Tibial nerve (tissue), 4 donors: ENCODE results near the gene CYTH3.

ENCODE experiments used
- EP300 ChIP-seq, 2 donors: sonication (generic); formaldehyde crosslinking; IDR thresholded peaks; one replicate each; pipeline ENCODE4 v1.6.1; 2017; ENCODE audit warnings: antibody characterized with exemption in 2 of 2, mild to moderate bottlenecking in 1 of 2
- POLR2A ChIP-seq, 2 donors: fragments of 450-650 bp; IDR thresholded peaks; one replicate each; pipeline ENCODE4 v1.6.1; 2017; ENCODE audit warnings: antibody characterized with exemption in 2 of 2, mild to moderate bottlenecking in 2 of 2, moderate library complexity in 2 of 2
- TF ChIP-seq, protein P1 (sequence below), 5 experiments: fragments of 200-600 bp in 3 of 5; fragments of 450-650 bp in 2 of 5; sonication (generic) in 3 of 5; IDR thresholded peaks; one replicate each; pipeline ENCODE4 v1.5.1; 2016 to 2019; ENCODE audit warnings: antibody characterized with exemption in 5 of 5, mild to moderate bottlenecking in 3 of 5, moderate library complexity in 2 of 5

- TF ChIP-seq, protein P1, sequence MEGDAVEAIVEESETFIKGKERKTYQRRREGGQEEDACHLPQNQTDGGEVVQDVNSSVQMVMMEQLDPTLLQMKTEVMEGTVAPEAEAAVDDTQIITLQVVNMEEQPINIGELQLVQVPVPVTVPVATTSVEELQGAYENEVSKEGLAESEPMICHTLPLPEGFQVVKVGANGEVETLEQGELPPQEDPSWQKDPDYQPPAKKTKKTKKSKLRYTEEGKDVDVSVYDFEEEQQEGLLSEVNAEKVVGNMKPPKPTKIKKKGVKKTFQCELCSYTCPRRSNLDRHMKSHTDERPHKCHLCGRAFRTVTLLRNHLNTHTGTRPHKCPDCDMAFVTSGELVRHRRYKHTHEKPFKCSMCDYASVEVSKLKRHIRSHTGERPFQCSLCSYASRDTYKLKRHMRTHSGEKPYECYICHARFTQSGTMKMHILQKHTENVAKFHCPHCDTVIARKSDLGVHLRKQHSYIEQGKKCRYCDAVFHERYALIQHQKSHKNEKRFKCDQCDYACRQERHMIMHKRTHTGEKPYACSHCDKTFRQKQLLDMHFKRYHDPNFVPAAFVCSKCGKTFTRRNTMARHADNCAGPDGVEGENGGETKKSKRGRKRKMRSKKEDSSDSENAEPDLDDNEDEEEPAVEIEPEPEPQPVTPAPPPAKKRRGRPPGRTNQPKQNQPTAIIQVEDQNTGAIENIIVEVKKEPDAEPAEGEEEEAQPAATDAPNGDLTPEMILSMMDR (IDR thresholded peaks at IDR 0.05) = no peak
- no peak for TF ChIP-seq POLR2A (IDR thresholded peaks at IDR 0.05)
- no peak for TF ChIP-seq EP300 (IDR thresholded peaks at IDR 0.05)
Observed at GRCh38 chr7:6268023-6268900, 4.2 kb downstream of the CYTH3 start.
